ENCODE data around the gene TTC9C. TPM values are rescaled to one million over a fixed set of nuclear protein-coding genes. Genes with fewer than 3 reads are reported as not detected.
A peak's percentile ranks its signal among the peaks of the same experiment; 100 is the strongest.

The TTC9C gene
- total and polyA plus RNA-seq, 2 of the 13 experiments (the other 11 are each of a cell fraction or from before 2014, with no cell fraction given) = 28.0 to 36.4 TPM

GRCh38 chr11:62727165-62727871, 968 bp upstream of the TTC9C start, which contains the start of gene HNRNPUL2 (continued):
- TF ChIP-seq TIGD3 (CRISPR knock-in tag; IDR thresholded peaks at IDR 0.05; ENCODE audit: borderline replicate concordance) = peak; percentile 78; the same call in 1 of the 2 replicates
- TF ChIP-seq MEIS1 (CRISPR knock-in tag; IDR thresholded peaks at IDR 0.05; ENCODE audit: borderline replicate concordance) = peak; percentile 73; the same call in 1 of the 2 replicates
- peak; percentile 53; the same call in 1 of the 2 replicates for TF ChIP-seq ZNF609 (CRISPR knock-in tag; IDR thresholded peaks at IDR 0.05; ENCODE audit: borderline replicate concordance)
- peak; percentile 78; the same call in 1 of the 2 replicates for TF ChIP-seq ZNF678 (CRISPR knock-in tag; IDR thresholded peaks at IDR 0.05)
- peak; percentile 36 for TF ChIP-seq FOSL2 (CRISPR knock-in tag; IDR thresholded peaks at IDR 0.05)
- TF ChIP-seq BHLHE40 (IDR thresholded peaks at IDR 0.05; ENCODE audit: low read length) = peak; percentile 59
- 0 out of 2 replicates have a peak, but pooled peaks have one; percentile 68 for TF ChIP-seq ZNF737 (CRISPR knock-in tag; IDR thresholded peaks at IDR 0.05; ENCODE audit: borderline replicate concordance)
- peak; percentile 26; the same call in 1 of the 2 replicates for TF ChIP-seq ZNF550 (CRISPR knock-in tag; IDR thresholded peaks at IDR 0.05; ENCODE audit: borderline replicate concordance)
- no peak; the same call in 1 of the 2 replicates for TF ChIP-seq ZNF333 (CRISPR knock-in tag; IDR thresholded peaks at IDR 0.05; ENCODE audit: borderline replicate concordance)
- peak; percentile 67; the same call in 1 of the 2 replicates for TF ChIP-seq HMG20B (CRISPR knock-in tag; conservative IDR thresholded peaks at IDR 0.05)
- TF ChIP-seq ZNF142 (CRISPR knock-in tag; IDR thresholded peaks at IDR 0.05) = peak; percentile 91
- TF ChIP-seq ZNF543 (CRISPR knock-in tag; IDR thresholded peaks at IDR 0.05) = peak; percentile 85; the same call in 1 of the 2 replicates
- TF ChIP-seq AGO1 (IDR thresholded peaks at IDR 0.05; ENCODE audit: low read depth, low read length, poor library complexity, severe bottlenecking) = no peak
- TF ChIP-seq TARDBP (CRISPR knock-in tag; IDR thresholded peaks at IDR 0.05) = no peak; the same call in none of the 2 replicates
